HFFc6 (cell line): ENCODE data around the gene ACOT7. TPM values are rescaled to one million over a fixed set of nuclear protein-coding genes. Genes with fewer than 3 reads are reported as not detected.
"Not testable (repeated sequence)": the region's sequence is repeated elsewhere in the genome, so short reads cannot be mapped to it uniquely, and the experiment has no call there.

Source experiments
- DNase-seq: peaks from one replicate; pipeline ENCODE4 v3.0.0-alpha.2; 2018
- H3K27ac Mint-ChIP-seq: 2 replicates; pipeline ENCODE4 v1.8.0; 2020; ENCODE audit warnings: mild to moderate bottlenecking, mixed read lengths
- H3K27me3 Mint-ChIP-seq: 2 replicates; pipeline ENCODE4 v1.8.0; 2021; ENCODE audit warnings: mild to moderate bottlenecking, moderate library complexity, mixed read lengths; ENCODE audit not compliant: insufficient read depth
- H3K36me3 Mint-ChIP-seq: 2 replicates; pipeline ENCODE4 v1.8.0; 2021; ENCODE audit warnings: low read depth, mixed read lengths
- H3K4me1 Mint-ChIP-seq: 2 replicates; pipeline ENCODE4 v1.8.0; 2020; ENCODE audit warnings: low read depth, mixed read lengths
- H3K4me3 Mint-ChIP-seq: 2 replicates; pipeline ENCODE4 v1.8.0; 2020; ENCODE audit warnings: mild to moderate bottlenecking, moderate library complexity, mixed read lengths
- H3K9me3 Mint-ChIP-seq: 2 replicates; pipeline ENCODE4 v1.8.0; 2020; ENCODE audit warnings: mild to moderate bottlenecking, mixed read lengths
- CTCF ChIP-seq: fragments of 200-600 bp; sonication (generic); IDR thresholded peaks from 2 replicates; pipeline ENCODE4 v1.5.0; 2021; ENCODE audit warnings: antibody characterized with exemption, mild to moderate bottlenecking
- total RNA-seq, 6 experiments: library from RNA; stranded (reverse); fragmentation: NEBNext Ultra II Directional; extraction: Animal tissue kit (Norgen Biotek cat#: 25700); gene quantifications; 2 replicates in 1 of 6; 3 replicates in 5 of 6; pipeline ENCODE4 v1.2.3, GENCODE V29; 2021

ACOT7 gene
- total RNA-seq, 6 experiments from 2014 or later = 103 to 125 (median 111) TPM

- no peaks in the 10 kb centered on the region for H3K4me1 Mint-ChIP-seq
- TF ChIP-seq CTCF = no peak; the same call in 1 of the 2 replicates
- peaks cover 5% of the 10 kb centered on the region; the same call in 1 of the 2 replicates for H3K36me3 Mint-ChIP-seq
- H3K4me3 Mint-ChIP-seq = no peak overlapping the region
- DNase-seq = no peak
- no peak overlapping the region for H3K27ac Mint-ChIP-seq
- H3K9me3 Mint-ChIP-seq = peaks cover 10% of the 10 kb centered on the region
- peaks cover 4% of the 10 kb centered on the region; the same call in 1 of the 2 replicates for H3K27me3 Mint-ChIP-seq
Observed at GRCh38 chr1:6378096-6378746, 15.3 kb downstream of the ACOT7 start.

GRCh38 chr1:6373961-6374720, 19.4 kb downstream of the ACOT7 start:
- peaks cover 4% of the 10 kb centered on the region; the same call in 1 of the 2 replicates for H3K27me3 Mint-ChIP-seq
- no peaks in the 10 kb centered on the region for H3K36me3 Mint-ChIP-seq
- 0 out of 2 replicates have a peak, but pooled peaks cover 4% of the 10 kb centered on the region for H3K4me1 Mint-ChIP-seq
- DNase-seq = no peak
- H3K27ac Mint-ChIP-seq = no peak overlapping the region
- H3K4me3 Mint-ChIP-seq = no peak overlapping the region
- no peaks in the 10 kb centered on the region for H3K9me3 Mint-ChIP-seq
- no peak for TF ChIP-seq CTCF

GRCh38 chr1:6372236-6372635, 21.3 kb downstream of the ACOT7 start:
- not testable (repeated sequence) for H3K9me3 Mint-ChIP-seq, H3K27ac Mint-ChIP-seq, H3K4me1 Mint-ChIP-seq, H3K4me3 Mint-ChIP-seq, DNase-seq, H3K36me3 Mint-ChIP-seq, H3K27me3 Mint-ChIP-seq

- no peak for DNase-seq
- Mint-ChIP-seq H3K36me3 (peaks cover 6% of the 10 kb centered on the region; the same call in 1 of the 2 replicates), H3K4me3 (no peak overlapping the region), H3K9me3 (0 out of 2 replicates have a peak, but pooled peaks cover 6% of the 10 kb centered on the region), H3K27ac (no peak overlapping the region), H3K27me3 (no peaks in the 10 kb centered on the region), H3K4me1 (0 out of 2 replicates have a peak, but pooled peaks cover 4% of the 10 kb centered on the region)
- TF ChIP-seq CTCF = no peak
Observed at GRCh38 chr1:6370006-6370405, 23.6 kb downstream of the ACOT7 start.

- H3K9me3 Mint-ChIP-seq = 0 out of 2 replicates have a peak, but pooled peaks cover 6% of the 10 kb centered on the region
- H3K27ac Mint-ChIP-seq = no peak overlapping the region
- H3K4me3 Mint-ChIP-seq = no peak overlapping the region
- H3K27me3 Mint-ChIP-seq = no peaks in the 10 kb centered on the region
- no peak for DNase-seq
- no peak for TF ChIP-seq CTCF
- peaks cover 6% of the 10 kb centered on the region; the same call in 1 of the 2 replicates for H3K36me3 Mint-ChIP-seq
- peaks cover 13% of the 10 kb centered on the region for H3K4me1 Mint-ChIP-seq
Observed at GRCh38 chr1:6367381-6368012, 26.1 kb downstream of the ACOT7 start.
